Measurements from ENCODE around the gene FIGLA. TPM values are rescaled to one million over a fixed set of nuclear protein-coding genes. Genes with fewer than 3 reads are reported as not detected.

Gene FIGLA
- total and polyA plus RNA-seq, 10 donors, result 0.14 to 0.39 TPM; not detected in 8

GRCh38 chr2:70753031-70753430 is 37.4 kb downstream of the FIGLA start:
- intact Hi-C loops (cut with DNase I; ENCODE audit: low total_unique reads), result no loop called here
- no peaks in the 10 kb centered on the region for H3K9me3 ChIP-seq
- peaks cover 0 to 35% (median 0%) of the 10 kb centered on the region in 7 donors for H3K27me3 ChIP-seq (replicated peaks in 1 of 7)
- H3K4me1 ChIP-seq, result no peaks in the 10 kb centered on the region
- no peak overlapping the region for H3K4me3 ChIP-seq
- H3K27ac ChIP-seq, result no peak overlapping the region
- DNase-seq, result no peak
- TF ChIP-seq POLR2A (IDR thresholded peaks at IDR 0.05) (no peak), CTCF (IDR thresholded peaks at IDR 0.05 in 8 of 11, conservative IDR thresholded peaks at IDR 0.05 in 3 of 11) (no peak), POLR2AphosphoS5 (IDR thresholded peaks at IDR 0.05) (no peak)
- H3K36me3 ChIP-seq, result no peaks in the 10 kb centered on the region

DNA sequence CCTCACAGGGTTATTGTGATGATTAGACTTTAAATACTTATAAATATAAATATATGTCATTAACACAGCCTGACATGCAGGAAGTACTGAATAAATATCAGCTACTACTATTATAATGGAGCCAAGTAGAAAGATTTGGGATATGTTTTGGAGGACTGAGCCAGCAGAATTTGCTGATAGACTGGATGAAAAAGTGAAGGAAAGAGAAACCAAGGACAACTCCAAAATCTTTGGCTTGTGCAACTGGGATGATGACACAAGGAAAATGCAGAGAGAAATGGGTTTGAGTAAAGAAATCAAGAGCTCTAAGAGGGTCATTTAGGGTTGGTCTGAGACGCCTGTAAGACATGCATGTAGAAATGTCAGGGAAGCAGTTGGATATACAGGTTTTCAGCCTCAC is 38.0 kb downstream of the FIGLA start:
- no peaks in the 10 kb centered on the region for H3K36me3 ChIP-seq
- H3K27me3 ChIP-seq (replicated peaks in 1 of 7), result peaks cover 0 to 34% (median 0%) of the 10 kb centered on the region in 7 donors
- 70 to 86% (median 79%) methylated on average over 1 of the region's 1 CpG for WGBS, 5 donors
- no peak for DNase-seq
- TF ChIP-seq CTCF (IDR thresholded peaks at IDR 0.05 in 8 of 11, conservative IDR thresholded peaks at IDR 0.05 in 3 of 11) (no peak), POLR2AphosphoS5 (IDR thresholded peaks at IDR 0.05) (no peak), POLR2A (IDR thresholded peaks at IDR 0.05) (no peak)
- H3K4me1 ChIP-seq, result no peaks in the 10 kb centered on the region
- no peaks in the 10 kb centered on the region for H3K9me3 ChIP-seq
- H3K27ac ChIP-seq, result no peak overlapping the region
- intact Hi-C loops (cut with DNase I; ENCODE audit: low total_unique reads), result no loop called here
- H3K4me3 ChIP-seq, result no peak overlapping the region

DNA sequence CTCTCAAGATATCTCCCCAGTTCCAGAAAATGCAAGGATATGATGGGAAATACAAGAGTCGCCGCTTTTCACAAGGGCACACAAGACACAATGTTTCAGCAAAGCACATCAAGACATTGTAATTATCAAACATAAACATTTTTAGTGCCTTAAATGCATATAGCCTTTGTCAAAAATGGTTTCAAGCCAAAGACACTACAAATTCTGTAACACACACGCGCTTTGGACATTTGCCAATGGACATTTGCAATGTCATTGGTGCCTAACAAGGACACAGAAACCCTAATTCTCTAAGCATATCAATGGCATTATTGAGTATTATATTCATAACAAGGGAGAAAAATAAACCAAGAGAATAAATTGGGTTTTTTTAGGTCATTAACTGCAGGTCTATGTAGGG is 38.6 kb downstream of the FIGLA start:
- H3K36me3 ChIP-seq, result no peaks in the 10 kb centered on the region
- H3K9me3 ChIP-seq, result no peaks in the 10 kb centered on the region
- TF ChIP-seq CTCF (IDR thresholded peaks at IDR 0.05 in 8 of 11, conservative IDR thresholded peaks at IDR 0.05 in 3 of 11) (no peak), POLR2A (IDR thresholded peaks at IDR 0.05) (no peak), POLR2AphosphoS5 (IDR thresholded peaks at IDR 0.05) (no peak)
- peaks cover 0 to 32% (median 0%) of the 10 kb centered on the region in 7 donors for H3K27me3 ChIP-seq (replicated peaks in 1 of 7)
- no peaks in the 10 kb centered on the region for H3K4me1 ChIP-seq
- 62 to 89% (median 69%) methylated on average over 4 of the region's 4 CpGs for WGBS, 5 donors
- no peak overlapping the region for H3K27ac ChIP-seq
- no peak for DNase-seq
- intact Hi-C loops (cut with DNase I; ENCODE audit: low total_unique reads), result no loop called here
- H3K4me3 ChIP-seq, result no peak overlapping the region

GRCh38 chr2:70750320-70750719 is 40.1 kb downstream of the FIGLA start:
- Histone ChIP-seq H3K27ac (no peak overlapping the region), H3K36me3 (no peaks in the 10 kb centered on the region), H3K4me3 (no peak overlapping the region), H3K27me3 (replicated peaks in 1 of 7) (peaks cover 0 to 19% (median 0%) of the 10 kb centered on the region in 7 donors), H3K9me3 (no peaks in the 10 kb centered on the region), H3K4me1 (no peaks in the 10 kb centered on the region)
- DNase-seq, result no peak
- TF ChIP-seq CTCF (IDR thresholded peaks at IDR 0.05 in 8 of 11, conservative IDR thresholded peaks at IDR 0.05 in 3 of 11) (no peak), POLR2A (IDR thresholded peaks at IDR 0.05) (no peak), POLR2AphosphoS5 (IDR thresholded peaks at IDR 0.05) (no peak)
- WGBS, 5 donors, result 75 to 91% (median 83%) methylated on average over 1 of the region's 1 CpG
- intact Hi-C loops (cut with DNase I; ENCODE audit: low total_unique reads), result no loop called here
